ENCODE results near the gene CDKN1B. TPM values are rescaled to one million over a fixed set of nuclear protein-coding genes. Genes with fewer than 3 reads are reported as not detected.

Gene CDKN1B
- total and polyA plus RNA-seq, 2 of the 13 experiments (the other 11 are each of a cell fraction or from before 2014, with no cell fraction given), result 20.1 to 37.2 TPM

DNA sequence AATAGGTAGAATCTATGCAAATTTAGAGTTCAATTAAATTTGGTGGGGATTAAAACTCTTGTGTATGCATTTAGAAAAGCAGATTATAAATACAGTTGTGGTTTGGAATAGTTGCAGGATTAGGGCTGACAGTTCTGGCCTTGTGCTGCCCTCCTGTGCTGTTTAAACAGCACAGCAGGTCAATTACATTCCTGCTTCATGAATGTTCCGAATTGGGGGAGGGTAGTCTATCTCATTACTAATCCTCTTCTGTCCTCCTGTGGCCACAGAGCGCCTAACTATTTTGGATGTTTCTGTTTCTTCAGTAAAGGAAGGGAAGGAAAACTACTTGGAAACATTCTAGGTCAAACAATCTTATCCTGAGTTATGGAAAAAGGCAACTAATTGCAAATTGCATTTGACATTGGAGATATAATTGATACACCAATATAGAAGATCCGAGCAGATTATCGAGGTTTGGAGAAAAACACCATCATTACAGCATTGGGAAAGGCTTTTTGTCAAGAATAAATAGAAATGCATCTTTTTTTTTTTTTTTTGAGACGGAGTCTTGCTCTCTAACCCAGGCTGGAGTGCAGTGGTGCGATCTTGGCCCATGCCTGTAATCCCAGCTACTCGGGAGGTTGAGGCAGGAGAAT, 12.5 kb upstream of the CDKN1B start:
- DNase-seq (ENCODE audit: low spot score) (peak; percentile 92), ATAC-seq (peak; percentile 99), FAIRE-seq (peak; percentile 90)
- WGBS (ENCODE audit: low lambda C conversion rate), result 55% methylated on average over 7 of the region's 7 CpGs
- Histone ChIP-seq H3K36me3 (replicated peaks in 1 of 2; ENCODE audit: control insufficient read depth in 1 of 2, insufficient read depth in 2 of 2, low read length in 2 of 2) (no peaks in the 10 kb centered on the region), H3K4me3 (replicated peaks in 1 of 3; ENCODE audit: insufficient read depth in 1 of 3, low read depth in 2 of 3, low read length in 3 of 3) (peak overlapping the region in 1 of 3 experiments; percentile 6; a peak in 1 of 6 replicates), H3K27ac (ENCODE audit: extremely low read length, insufficient read depth, low read length) (no peak overlapping the region), H3K27me3 (ENCODE audit: control insufficient read depth in 1 of 2, insufficient read depth in 2 of 2, low read length in 2 of 2) (no peaks in the 10 kb centered on the region; a peak in 1 of 5 replicates), H3K4me2 (ENCODE audit: low read depth, low read length) (peak overlapping the region; percentile 36), H3K79me2 (ENCODE audit: insufficient read depth, low read length) (no peaks in the 10 kb centered on the region), H2AFZ (ENCODE audit: low read length) (no peak overlapping the region), H3K9me3 (ENCODE audit: low read length) (no peaks in the 10 kb centered on the region), H3K4me1 (ENCODE audit: insufficient read depth, low read length) (peaks cover 25% of the 10 kb centered on the region), H3K9ac (ENCODE audit: insufficient read depth, low read depth, low read length) (no peak overlapping the region), H4K20me1 (ENCODE audit: insufficient read depth, low read length) (no peaks in the 10 kb centered on the region)
- in situ Hi-C loops (cut with HindIII; ENCODE audit: extremely low pct_ligation_motif_present, low pct_unique_long_range_greater_than_20kb), result loop anchor here (5.0 to 25.0 kb wide), 3 partner anchors 60 to 617 kb away; no protein-coding TSS in a partner anchor
- intact Hi-C loops (cut with micrococcal nuclease; ENCODE audit: unreplicated experiment), result loop anchor here (1.0 to 10.0 kb wide), 6 partner anchors 59 to 1120 kb away; partner anchors contain the start of gene DUSP16
- no TSS peak for BruUV-seq (replicated peaks)
- CTCF ChIA-PET (ENCODE audit: low intra/inter-chr PET ratio, low total read pairs), result interaction anchor here (0.6 to 2.4 kb wide), 7 partner anchors 49 to 669 kb away, joined by 3 to 28 read pairs (median 7); no protein-coding TSS in a partner anchor
- POLR2A ChIA-PET, result no interaction called here
- TF ChIP-seq SIX1 (CRISPR knock-in tag; IDR thresholded peaks at IDR 0.05; ENCODE audit: borderline replicate concordance), result 0 out of 2 replicates have a peak, but pooled peaks have one; percentile 24
- peak; percentile 33; the same call in 1 of the 2 replicates for TF ChIP-seq CEBPG (CRISPR knock-in tag; IDR thresholded peaks at IDR 0.05)
- peak; percentile 37 for TF ChIP-seq ZFP36 (IDR thresholded peaks at IDR 0.05; ENCODE audit: borderline replicate concordance, low read depth, low read length, partially characterized antibody)
- TF ChIP-seq, protein P1, sequence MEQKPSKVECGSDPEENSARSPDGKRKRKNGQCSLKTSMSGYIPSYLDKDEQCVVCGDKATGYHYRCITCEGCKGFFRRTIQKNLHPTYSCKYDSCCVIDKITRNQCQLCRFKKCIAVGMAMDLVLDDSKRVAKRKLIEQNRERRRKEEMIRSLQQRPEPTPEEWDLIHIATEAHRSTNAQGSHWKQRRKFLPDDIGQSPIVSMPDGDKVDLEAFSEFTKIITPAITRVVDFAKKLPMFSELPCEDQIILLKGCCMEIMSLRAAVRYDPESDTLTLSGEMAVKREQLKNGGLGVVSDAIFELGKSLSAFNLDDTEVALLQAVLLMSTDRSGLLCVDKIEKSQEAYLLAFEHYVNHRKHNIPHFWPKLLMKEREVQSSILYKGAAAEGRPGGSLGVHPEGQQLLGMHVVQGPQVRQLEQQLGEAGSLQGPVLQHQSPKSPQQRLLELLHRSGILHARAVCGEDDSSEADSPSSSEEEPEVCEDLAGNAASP (CRISPR knock-in tag; IDR thresholded peaks at IDR 0.05; ENCODE audit: borderline replicate concordance), result 0 out of 2 replicates have a peak, but pooled peaks have one; percentile 14
- TF ChIP-seq HDAC2 (CRISPR knock-in tag; IDR thresholded peaks at IDR 0.05), result 0 out of 2 replicates have a peak, but pooled peaks have one; percentile 16
- peak; percentile 56; the same call in 1 of the 2 replicates for TF ChIP-seq MED1 (CRISPR knock-in tag; IDR thresholded peaks at IDR 0.05)
- TF ChIP-seq SMC3 (IDR thresholded peaks at IDR 0.05; ENCODE audit: low read length), result peak; percentile 99
- no peak for TF ChIP-seq ZNF143 (CRISPR knock-in tag; IDR thresholded peaks at IDR 0.05)
- TF ChIP-seq NR2F6 (IDR thresholded peaks at IDR 0.05), result peak; percentile 21; the same call in 1 of the 2 replicates
- TF ChIP-seq NR2F6 (CRISPR knock-in tag; IDR thresholded peaks at IDR 0.05), result peak; percentile 35; the same call in 1 of the 2 replicates
- TF ChIP-seq RXRB (CRISPR knock-in tag; IDR thresholded peaks at IDR 0.05; ENCODE audit: borderline replicate concordance), result peak; percentile 15; the same call in 1 of the 2 replicates
- TF ChIP-seq RAD21 (CRISPR knock-in tag; IDR thresholded peaks at IDR 0.05), result peak; percentile 98
- no peak for TF ChIP-seq FOSL1 (CRISPR knock-in tag; IDR thresholded peaks at IDR 0.05; ENCODE audit: borderline replicate concordance)
- TF ChIP-seq, protein P2, sequence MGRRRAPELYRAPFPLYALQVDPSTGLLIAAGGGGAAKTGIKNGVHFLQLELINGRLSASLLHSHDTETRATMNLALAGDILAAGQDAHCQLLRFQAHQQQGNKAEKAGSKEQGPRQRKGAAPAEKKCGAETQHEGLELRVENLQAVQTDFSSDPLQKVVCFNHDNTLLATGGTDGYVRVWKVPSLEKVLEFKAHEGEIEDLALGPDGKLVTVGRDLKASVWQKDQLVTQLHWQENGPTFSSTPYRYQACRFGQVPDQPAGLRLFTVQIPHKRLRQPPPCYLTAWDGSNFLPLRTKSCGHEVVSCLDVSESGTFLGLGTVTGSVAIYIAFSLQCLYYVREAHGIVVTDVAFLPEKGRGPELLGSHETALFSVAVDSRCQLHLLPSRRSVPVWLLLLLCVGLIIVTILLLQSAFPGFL (CRISPR knock-in tag; IDR thresholded peaks at IDR 0.05), result no peak
- TF ChIP-seq ZSCAN31 (CRISPR knock-in tag; IDR thresholded peaks at IDR 0.05; ENCODE audit: low read depth), result peak; percentile 70; the same call in 1 of the 2 replicates
- TF ChIP-seq, protein P3, sequence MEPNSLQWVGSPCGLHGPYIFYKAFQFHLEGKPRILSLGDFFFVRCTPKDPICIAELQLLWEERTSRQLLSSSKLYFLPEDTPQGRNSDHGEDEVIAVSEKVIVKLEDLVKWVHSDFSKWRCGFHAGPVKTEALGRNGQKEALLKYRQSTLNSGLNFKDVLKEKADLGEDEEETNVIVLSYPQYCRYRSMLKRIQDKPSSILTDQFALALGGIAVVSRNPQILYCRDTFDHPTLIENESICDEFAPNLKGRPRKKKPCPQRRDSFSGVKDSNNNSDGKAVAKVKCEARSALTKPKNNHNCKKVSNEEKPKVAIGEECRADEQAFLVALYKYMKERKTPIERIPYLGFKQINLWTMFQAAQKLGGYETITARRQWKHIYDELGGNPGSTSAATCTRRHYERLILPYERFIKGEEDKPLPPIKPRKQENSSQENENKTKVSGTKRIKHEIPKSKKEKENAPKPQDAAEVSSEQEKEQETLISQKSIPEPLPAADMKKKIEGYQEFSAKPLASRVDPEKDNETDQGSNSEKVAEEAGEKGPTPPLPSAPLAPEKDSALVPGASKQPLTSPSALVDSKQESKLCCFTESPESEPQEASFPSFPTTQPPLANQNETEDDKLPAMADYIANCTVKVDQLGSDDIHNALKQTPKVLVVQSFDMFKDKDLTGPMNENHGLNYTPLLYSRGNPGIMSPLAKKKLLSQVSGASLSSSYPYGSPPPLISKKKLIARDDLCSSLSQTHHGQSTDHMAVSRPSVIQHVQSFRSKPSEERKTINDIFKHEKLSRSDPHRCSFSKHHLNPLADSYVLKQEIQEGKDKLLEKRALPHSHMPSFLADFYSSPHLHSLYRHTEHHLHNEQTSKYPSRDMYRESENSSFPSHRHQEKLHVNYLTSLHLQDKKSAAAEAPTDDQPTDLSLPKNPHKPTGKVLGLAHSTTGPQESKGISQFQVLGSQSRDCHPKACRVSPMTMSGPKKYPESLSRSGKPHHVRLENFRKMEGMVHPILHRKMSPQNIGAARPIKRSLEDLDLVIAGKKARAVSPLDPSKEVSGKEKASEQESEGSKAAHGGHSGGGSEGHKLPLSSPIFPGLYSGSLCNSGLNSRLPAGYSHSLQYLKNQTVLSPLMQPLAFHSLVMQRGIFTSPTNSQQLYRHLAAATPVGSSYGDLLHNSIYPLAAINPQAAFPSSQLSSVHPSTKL (CRISPR knock-in tag; IDR thresholded peaks at IDR 0.05), result peak; percentile 52; the same call in 1 of the 2 replicates
- no peak for TF ChIP-seq MTA3 (CRISPR knock-in tag; IDR thresholded peaks at IDR 0.05)
